ENCODE measurements around the gene LDLRAD3. TPM values are rescaled to one million over a fixed set of nuclear protein-coding genes. Genes with fewer than 3 reads are reported as not detected.
A peak's percentile ranks its signal among the peaks of the same experiment; 100 is the strongest.

LDLRAD3 gene
- total and polyA plus RNA-seq, 12 donors = 5.4 to 16.7 (median 10.2) TPM

- no peaks in the 10 kb centered on the region for H3K4me1 ChIP-seq (replicated peaks in 1 of 2)
- no peak overlapping the region for H3K4me3 ChIP-seq
- no peak overlapping the region for H3K27ac ChIP-seq
- no peak for TF ChIP-seq POLR2A (IDR thresholded peaks at IDR 0.05)
- TF ChIP-seq CTCF (IDR thresholded peaks at IDR 0.05) = no peak
- H3K9me3 ChIP-seq (replicated peaks in 1 of 3) = no peaks in the 10 kb centered on the region
- WGBS, 4 donors = 50 to 57% (median 56%) methylated on average over 10 of the region's 10 CpGs
- DNase-seq = peak; percentile 40 to 84 (median 67)
- intact Hi-C loops (cut with DNase I) = no loop called here
- no peaks in the 10 kb centered on the region for H3K27me3 ChIP-seq
- no peaks in the 10 kb centered on the region for H3K36me3 ChIP-seq (replicated peaks in 1 of 2)
These were observed 16.2 kb upstream of the LDLRAD3 start for GRCh38 chr11:35927682-35928081.

DNA sequence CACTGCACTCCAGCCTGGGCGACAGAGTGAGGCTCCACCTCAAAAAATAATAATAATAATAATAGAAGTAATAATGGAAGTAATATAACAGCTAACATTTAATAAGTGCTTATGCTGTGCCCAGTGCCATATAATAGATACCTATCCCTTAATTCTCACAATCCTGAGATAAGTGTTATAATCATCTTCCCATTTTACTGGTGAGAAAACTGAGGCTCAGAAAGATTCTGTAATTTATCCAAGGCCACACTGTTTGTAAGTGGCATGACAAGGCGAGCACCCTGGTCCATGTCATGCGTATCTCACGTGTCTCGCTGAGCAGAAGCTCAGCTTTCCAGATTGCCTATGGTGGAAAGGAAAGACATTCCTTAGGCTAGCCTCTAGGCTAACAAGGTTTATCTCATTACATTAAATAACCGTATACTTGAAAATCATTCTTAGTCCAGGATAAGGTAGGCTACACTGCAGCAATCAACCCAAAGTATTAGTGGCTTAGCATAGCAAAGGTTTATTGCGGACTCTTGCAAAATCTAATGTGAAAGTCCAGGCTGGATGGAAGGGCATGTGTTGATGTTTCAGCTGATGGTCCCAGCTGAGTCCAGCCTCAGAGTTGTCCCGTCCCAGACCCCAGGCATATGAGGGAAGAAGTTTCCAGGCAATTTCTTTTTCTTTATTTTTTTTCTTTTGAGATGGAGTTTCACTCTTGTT, 15.0 kb upstream of the LDLRAD3 start:
- H3K4me1 ChIP-seq (replicated peaks in 1 of 2) = no peaks in the 10 kb centered on the region
- WGBS, 4 donors = 85 to 90% (median 88%) methylated on average over 8 of the region's 8 CpGs
- no peak overlapping the region for H3K27ac ChIP-seq
- no peak for DNase-seq
- no peak overlapping the region for H3K4me3 ChIP-seq
- no peaks in the 10 kb centered on the region for H3K9me3 ChIP-seq (replicated peaks in 1 of 3)
- TF ChIP-seq CTCF (IDR thresholded peaks at IDR 0.05) = no peak
- TF ChIP-seq POLR2A (IDR thresholded peaks at IDR 0.05) = no peak
- no peaks in the 10 kb centered on the region for H3K27me3 ChIP-seq
- intact Hi-C loops (cut with DNase I) = no loop called here
- H3K36me3 ChIP-seq (replicated peaks in 1 of 2) = no peaks in the 10 kb centered on the region

- no peak for DNase-seq
- no peaks in the 10 kb centered on the region for H3K27me3 ChIP-seq
- H3K4me3 ChIP-seq = no peak overlapping the region
- intact Hi-C loops (cut with DNase I) = no loop called here
- H3K4me1 ChIP-seq (replicated peaks in 1 of 2) = no peaks in the 10 kb centered on the region
- H3K36me3 ChIP-seq (replicated peaks in 1 of 2) = no peaks in the 10 kb centered on the region
- no peak overlapping the region for H3K27ac ChIP-seq
- TF ChIP-seq POLR2A (IDR thresholded peaks at IDR 0.05) (no peak), CTCF (IDR thresholded peaks at IDR 0.05) (no peak)
- H3K9me3 ChIP-seq (replicated peaks in 1 of 3) = no peaks in the 10 kb centered on the region
These were observed 13.4 kb upstream of the LDLRAD3 start for GRCh38 chr11:35930466-35930865.

DNA sequence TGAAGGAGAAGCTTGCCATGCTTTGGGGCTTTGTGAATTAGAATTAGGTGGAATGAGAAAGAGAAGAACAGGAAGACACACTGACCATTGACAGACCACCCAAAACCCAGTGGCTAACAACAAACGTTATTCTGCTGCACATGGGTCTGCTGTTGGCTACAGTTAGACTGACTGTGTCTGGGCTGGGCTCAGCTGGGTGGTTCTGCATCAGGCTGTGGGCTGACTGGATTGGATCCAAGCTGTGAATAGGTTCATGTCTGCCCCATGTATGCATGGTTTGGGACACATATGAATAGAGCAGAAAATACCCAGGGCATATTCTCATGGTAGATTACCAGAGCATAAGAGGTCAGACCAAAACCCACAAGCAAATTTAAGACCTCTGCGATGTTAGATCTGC, 11.7 kb upstream of the LDLRAD3 start:
- intact Hi-C loops (cut with DNase I) = no loop called here
- TF ChIP-seq CTCF (IDR thresholded peaks at IDR 0.05) = no peak
- no peak for TF ChIP-seq POLR2A (IDR thresholded peaks at IDR 0.05)
- H3K4me1 ChIP-seq (replicated peaks in 1 of 2) = no peaks in the 10 kb centered on the region
- no peaks in the 10 kb centered on the region for H3K36me3 ChIP-seq (replicated peaks in 1 of 2)
- H3K9me3 ChIP-seq (replicated peaks in 1 of 3) = no peaks in the 10 kb centered on the region
- WGBS, 4 donors = 76 to 86% (median 82%) methylated on average over 2 of the region's 2 CpGs
- no peak for DNase-seq
- no peaks in the 10 kb centered on the region for H3K27me3 ChIP-seq
- H3K27ac ChIP-seq = peak overlapping the region in 2 of 5 donors; percentile 15 to 76
- no peak overlapping the region for H3K4me3 ChIP-seq

All from adrenal gland (tissue), 12 donors.